ENCODE results near the gene TP53RK.

TP53RK gene

GRCh38 chr20:46682063-46682821, 7.0 kb downstream of the TP53RK start:
- H2AFZ ChIP-seq (ENCODE audit: low read length), result no peak overlapping the region
- peaks cover 14% of the 10 kb centered on the region; the same call in 1 of the 2 replicates for H3F3A ChIP-seq (ENCODE audit: insufficient read depth, low read length)
- DNase-seq, result no peak
- peak overlapping the region; percentile 5; the same call in 1 of the 2 replicates for H3K27ac ChIP-seq (ENCODE audit: low read length)
- H3K36me3 ChIP-seq (replicated peaks; ENCODE audit: insufficient read depth, low read length), result peaks cover 5% of the 10 kb centered on the region; the same call in 1 of the 2 replicates
- H3K9me2 ChIP-seq (replicated peaks; ENCODE audit: insufficient read depth, low read length), result no peaks in the 10 kb centered on the region
- H3K9ac ChIP-seq (ENCODE audit: low read length), result no peak overlapping the region
- no peaks in the 10 kb centered on the region for H3K9me3 ChIP-seq (replicated peaks; ENCODE audit: insufficient read depth, low read length)
- H3K4me3 ChIP-seq (ENCODE audit: low read length), result no peak overlapping the region
- H3K27me3 ChIP-seq (replicated peaks; ENCODE audit: insufficient read depth, low read length), result no peaks in the 10 kb centered on the region
- no peak overlapping the region for H3K4me2 ChIP-seq (ENCODE audit: low read depth, low read length)
- peaks cover 49% of the 10 kb centered on the region for H3K4me1 ChIP-seq (ENCODE audit: low read length)
- no peaks in the 10 kb centered on the region for H4K20me1 ChIP-seq (ENCODE audit: insufficient read depth, low read length)
- H3K79me2 ChIP-seq (ENCODE audit: low read length), result peaks cover 36% of the 10 kb centered on the region
- TF ChIP-seq EZH2phosphoT487 (IDR thresholded peaks at IDR 0.05; ENCODE audit: low read length), result no peak
- no peak for TF ChIP-seq CTCF (IDR thresholded peaks at IDR 0.05; ENCODE audit: low read length)
- no peak for TF ChIP-seq EZH2 (optimal IDR thresholded peaks at IDR 0.05; ENCODE audit: low read depth, low read length)

GRCh38 chr20:46681032-46681854, 8.0 kb downstream of the TP53RK start:
- no peak overlapping the region for H3K4me2 ChIP-seq (ENCODE audit: low read depth, low read length)
- H3K79me2 ChIP-seq (ENCODE audit: low read length), result peaks cover 26% of the 10 kb centered on the region
- H3K9me3 ChIP-seq (replicated peaks; ENCODE audit: insufficient read depth, low read length), result no peaks in the 10 kb centered on the region
- H3F3A ChIP-seq (ENCODE audit: insufficient read depth, low read length), result peaks cover 14% of the 10 kb centered on the region; the same call in 1 of the 2 replicates
- no peaks in the 10 kb centered on the region for H4K20me1 ChIP-seq (ENCODE audit: insufficient read depth, low read length)
- H3K4me1 ChIP-seq (ENCODE audit: low read length), result peaks cover 39% of the 10 kb centered on the region
- peaks cover 3% of the 10 kb centered on the region; the same call in 1 of the 2 replicates for H3K36me3 ChIP-seq (replicated peaks; ENCODE audit: insufficient read depth, low read length)
- peak; percentile 74 for DNase-seq
- TF ChIP-seq EZH2phosphoT487 (IDR thresholded peaks at IDR 0.05; ENCODE audit: low read length) (no peak), CTCF (IDR thresholded peaks at IDR 0.05; ENCODE audit: low read length) (peak; percentile 82)
- H3K9ac ChIP-seq (ENCODE audit: low read length), result no peak overlapping the region
- H3K4me3 ChIP-seq (ENCODE audit: low read length), result no peak overlapping the region
- no peaks in the 10 kb centered on the region for H3K27me3 ChIP-seq (replicated peaks; ENCODE audit: insufficient read depth, low read length)
- no peak overlapping the region for H3K27ac ChIP-seq (ENCODE audit: low read length)
- H2AFZ ChIP-seq (ENCODE audit: low read length), result no peak overlapping the region
- H3K9me2 ChIP-seq (replicated peaks; ENCODE audit: insufficient read depth, low read length), result no peaks in the 10 kb centered on the region

- Histone ChIP-seq H3F3A (ENCODE audit: insufficient read depth, low read length) (peaks cover 14% of the 10 kb centered on the region; the same call in 1 of the 2 replicates), H3K27me3 (replicated peaks; ENCODE audit: insufficient read depth, low read length) (no peaks in the 10 kb centered on the region), H3K36me3 (replicated peaks; ENCODE audit: insufficient read depth, low read length) (0 out of 2 replicates have a peak, but pooled peaks cover under 1% of the 10 kb centered on the region), H4K20me1 (ENCODE audit: insufficient read depth, low read length) (no peaks in the 10 kb centered on the region), H3K9ac (ENCODE audit: low read length) (no peak overlapping the region), H2AFZ (ENCODE audit: low read length) (no peak overlapping the region), H3K4me2 (ENCODE audit: low read depth, low read length) (no peak overlapping the region), H3K79me2 (ENCODE audit: low read length) (peaks cover 20% of the 10 kb centered on the region), H3K4me3 (ENCODE audit: low read length) (no peak overlapping the region), H3K4me1 (ENCODE audit: low read length) (peaks cover 33% of the 10 kb centered on the region), H3K9me2 (replicated peaks; ENCODE audit: insufficient read depth, low read length) (no peaks in the 10 kb centered on the region), H3K27ac (ENCODE audit: low read length) (no peak overlapping the region), H3K9me3 (replicated peaks; ENCODE audit: insufficient read depth, low read length) (no peaks in the 10 kb centered on the region)
- no peak for TF ChIP-seq EZH2phosphoT487 (IDR thresholded peaks at IDR 0.05; ENCODE audit: low read length)
- no peak for TF ChIP-seq CTCF (IDR thresholded peaks at IDR 0.05; ENCODE audit: low read length)
- no peak for TF ChIP-seq EZH2 (optimal IDR thresholded peaks at IDR 0.05; ENCODE audit: low read depth, low read length)
- DNase-seq, result no peak
Observed at GRCh38 chr20:46680684-46681031, 8.6 kb downstream of the TP53RK start.
